RKO (cell line): ENCODE measurements around the gene CGNL1.

Experiments used
- DNase-seq: peaks from one replicate; pipeline ENCODE4 v3.0.0-alpha.2; 2016; ENCODE audit warnings: low spot score

CGNL1 gene

GRCh38 chr15:57385923-57386390 lies 9.7 kb downstream of the CGNL1 start:
- DNase-seq, result no peak

- DNase-seq, result no peak
Measured at GRCh38 chr15:57386976-57387375, 10.7 kb downstream of the CGNL1 start.

GRCh38 chr15:57387564-57388076 lies 11.3 kb downstream of the CGNL1 start:
- no peak for DNase-seq

- DNase-seq, result no peak
Measured at GRCh38 chr15:57388464-57388863, 12.2 kb downstream of the CGNL1 start.

- no peak for DNase-seq
Measured at GRCh38 chr15:57389991-57390390, 13.7 kb downstream of the CGNL1 start.

GRCh38 chr15:57390583-57390982 lies 14.3 kb downstream of the CGNL1 start:
- DNase-seq, result no peak

GRCh38 chr15:57391537-57391936 lies 15.2 kb downstream of the CGNL1 start:
- no peak for DNase-seq

- DNase-seq, result no peak
Measured at GRCh38 chr15:57393061-57393460, 16.8 kb downstream of the CGNL1 start.

- DNase-seq, result peak; percentile 2
Measured at GRCh38 chr15:57395292-57395691, 19.0 kb downstream of the CGNL1 start.

GRCh38 chr15:57398336-57398735 lies 22.0 kb downstream of the CGNL1 start:
- DNase-seq, result no peak

GRCh38 chr15:57401546-57401945 lies 25.2 kb downstream of the CGNL1 start:
- no peak for DNase-seq

GRCh38 chr15:57403017-57403416 lies 26.7 kb downstream of the CGNL1 start:
- no peak for DNase-seq

GRCh38 chr15:57403566-57404325 lies 27.4 kb downstream of the CGNL1 start:
- DNase-seq, result no peak

GRCh38 chr15:57405133-57405532 lies 28.8 kb downstream of the CGNL1 start:
- DNase-seq, result no peak

- no peak for DNase-seq
Measured at GRCh38 chr15:57406062-57406772, 29.9 kb downstream of the CGNL1 start.

GRCh38 chr15:57410373-57410772 lies 34.1 kb downstream of the CGNL1 start:
- DNase-seq, result no peak

- DNase-seq, result no peak
Measured at GRCh38 chr15:57411945-57412768, 35.9 kb downstream of the CGNL1 start.

GRCh38 chr15:57415602-57416001 lies 39.3 kb downstream of the CGNL1 start:
- no peak for DNase-seq

- DNase-seq, result no peak
Measured at GRCh38 chr15:57418635-57419034, 42.3 kb downstream of the CGNL1 start.

GRCh38 chr15:57419335-57419734 lies 43.0 kb downstream of the CGNL1 start:
- no peak for DNase-seq

GRCh38 chr15:57421110-57421509 lies 44.8 kb downstream of the CGNL1 start:
- DNase-seq, result no peak

GRCh38 chr15:57421551-57421950 lies 45.2 kb downstream of the CGNL1 start:
- no peak for DNase-seq
